HG02759 (cell line): ENCODE data around the gene OR51S1.
"Not testable (repeated sequence)": the region's sequence is repeated elsewhere in the genome, so short reads cannot be mapped to it uniquely, and the experiment has no call there.

Experiments used
- ATAC-seq: cut with Tn5 transposase; IDR thresholded peaks from one replicate; pipeline ENCODE4 v1.9.1; 2021; ENCODE audit warnings: mild to moderate bottlenecking, moderate library complexity; ENCODE audit not compliant: unreplicated experiment

The OR51S1 gene

GRCh38 chr11:4809246-4809645 is 39.8 kb downstream of the OR51S1 start:
- no peak for ATAC-seq

- ATAC-seq, result no peak
These were observed 40.5 kb downstream of the OR51S1 start for GRCh38 chr11:4808476-4808875.

- ATAC-seq, result no peak
These were observed 44.7 kb downstream of the OR51S1 start, which contains the start of gene OR52R1 for GRCh38 chr11:4804280-4804679. OR52R1 (minus strand) TSS chr11:4804380; CDS start chr11:4804380, 0 bp downstream.

- not testable (repeated sequence) for ATAC-seq
These were observed 47.7 kb downstream of the OR51S1 start for GRCh38 chr11:4801316-4801715.

GRCh38 chr11:4798427-4799183 is 50.4 kb downstream of the OR51S1 start:
- ATAC-seq, result no peak
